PC-3 (cell line): ENCODE data around the gene FOXP4. TPM values are rescaled to one million over a fixed set of nuclear protein-coding genes. Genes with fewer than 3 reads are reported as not detected.

Source experiments
- ATAC-seq: fragments of 200-7000 bp; cut with Tn5 transposase; 2 replicates; pipeline ENCODE4 v1.9.1; 2020; ENCODE audit warnings: mild to moderate bottlenecking, moderate library complexity
- BruUV-seq: library from RNA; stranded (reverse); fragments of 400-500 nt; replicated peaks from 2 replicates; lab custom pipeline; 2021; lab: Mats Ljungman, UMichigan
- CTCF ChIA-PET: fragments of 300-600 bp; sonication (Branson Sonifier 250); formaldehyde crosslinking; loops from one replicate; lab custom pipeline; 2022; ENCODE audit warnings: antibody characterized with exemption; lab: Charles Lee
- POLR2A ChIA-PET: fragments of 300-600 bp; sonication (Branson Sonifier 250); formaldehyde crosslinking; loops from one replicate; lab custom pipeline; 2022; ENCODE audit warnings: antibody characterized with exemption; ENCODE audit not compliant: unreplicated experiment; lab: Charles Lee
- DNase-seq: peaks from one replicate; pipeline ENCODE4 v3.0.0-alpha.2; 2015
- H2AFZ ChIP-seq: fragments of 300-600 bp; sonication (generic); 2 replicates; pipeline ENCODE4 v1.6.0; 2016; ENCODE audit warnings: antibody characterized with exemption, low read length
- H3F3A ChIP-seq: fragments of 300-600 bp; sonication (generic); one replicate; pipeline ENCODE4 v1.6.0; 2017; ENCODE audit warnings: antibody characterized with exemption, low read length, control low read depth, mild to moderate bottlenecking; ENCODE audit not compliant: unreplicated experiment
- H3K27ac ChIP-seq: fragments of 300-600 bp; sonication (generic); 2 replicates; pipeline ENCODE4 v1.5.1; 2016; ENCODE audit warnings: mild to moderate bottlenecking, low read length
- H3K27me3 ChIP-seq: fragments of 300-600 bp; sonication (generic); 2 replicates; pipeline ENCODE4 v1.6.1; 2016; ENCODE audit warnings: low read length, mixed read lengths
- H3K36me3 ChIP-seq: fragments of 300-600 bp; sonication (generic); 2 replicates; pipeline ENCODE4 v1.6.1; 2016; ENCODE audit warnings: low read depth, mixed run types, low read length, mixed read lengths
- H3K4me1 ChIP-seq: fragments of 300-600 bp; sonication (generic); 2 replicates; pipeline ENCODE4 v1.5.1; 2016; ENCODE audit warnings: low read length; ENCODE audit not compliant: insufficient read depth
- H3K4me2 ChIP-seq: fragments of 300-600 bp; sonication (generic); 2 replicates; pipeline ENCODE4 v1.6.0; 2016; ENCODE audit warnings: low read length
- H3K4me3 ChIP-seq: fragments of 300-600 bp; sonication (generic); 2 replicates; pipeline ENCODE4 v1.5.1; 2016; ENCODE audit warnings: mild to moderate bottlenecking, low read length, mixed read lengths
- H3K79me2 ChIP-seq: fragments of 300-600 bp; sonication (generic); 2 replicates; pipeline ENCODE4 v1.6.1; 2017; ENCODE audit warnings: low read length, mixed read lengths
- H3K9ac ChIP-seq: fragments of 300-600 bp; sonication (generic); 2 replicates; pipeline ENCODE4 v1.6.0; 2016; ENCODE audit warnings: mild to moderate bottlenecking, low read length
- H3K9me2 ChIP-seq: fragments of 300-600 bp; sonication (generic); replicated peaks from 2 replicates; pipeline ENCODE4 v1.6.1; 2016; ENCODE audit warnings: mixed run types, low read length, mixed read lengths
- H3K9me3 ChIP-seq: fragments of 300-600 bp; sonication (generic); 2 replicates; pipeline ENCODE4 v1.6.1; 2016; ENCODE audit warnings: low read length, mixed read lengths
- H4K20me1 ChIP-seq: fragments of 300-600 bp; sonication (generic); 2 replicates; pipeline ENCODE4 v1.6.1; 2016; ENCODE audit warnings: low read length, mixed read lengths
- EZH2 ChIP-seq: fragments of 300-600 bp; sonication (generic); IDR thresholded peaks from one replicate; pipeline ENCODE4 v1.6.1; 2017; ENCODE audit warnings: antibody characterized with exemption, mild to moderate bottlenecking, low read length; ENCODE audit not compliant: unreplicated experiment
- EZH2phosphoT487 ChIP-seq: fragments of 300-600 bp; sonication (generic); IDR thresholded peaks from 2 replicates; pipeline ENCODE4 v1.6.1; 2018; ENCODE audit warnings: mild to moderate bottlenecking, antibody characterized with exemption, low read length, borderline replicate concordance
- intact Hi-C: fragments of 100-400 bp; cut with micrococcal nuclease; formaldehyde crosslinking; loops from 2 replicates; pipeline ENCODE4 v1.9.0; 2023
- total RNA-seq: library from RNA; depleted of rRNA; stranded (reverse); fragments of >200 nt; gene quantifications from 2 replicates; pipeline ENCODE4 v1.2.3, GENCODE V29; 2014
- TF ChIP-seq, protein P1 (sequence below): fragments of 300-600 bp; sonication (generic); conservative IDR thresholded peaks from 2 replicates; pipeline ENCODE4 v1.5.1; 2017; ENCODE audit warnings: antibody characterized with exemption, low read depth, mild to moderate bottlenecking, low read length

FOXP4 gene
- total RNA-seq, 1 experiment from 2014 or later, result 6.7 TPM

DNA sequence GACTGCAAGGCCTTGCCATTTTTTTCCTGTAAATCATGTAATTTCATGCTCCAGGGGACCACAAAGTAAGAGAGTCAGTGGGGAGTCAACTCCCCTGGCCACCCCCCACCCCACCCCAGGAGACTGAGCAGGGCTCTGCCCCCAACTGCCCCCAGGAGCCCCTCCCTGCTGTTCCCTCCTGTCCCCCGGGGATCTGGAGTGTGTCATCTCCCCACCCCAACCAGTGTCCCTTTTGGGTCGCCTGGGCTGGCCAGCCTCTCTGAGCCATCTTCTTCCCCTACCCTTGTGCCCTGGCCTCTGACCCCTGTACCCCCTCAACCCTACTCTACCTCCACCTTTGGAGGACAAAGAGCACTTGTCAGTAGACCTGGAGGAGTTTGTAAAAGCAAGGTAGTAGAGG lies 29.4 kb downstream of the FOXP4 start:
- no peaks in the 10 kb centered on the region for H3K9me3 ChIP-seq
- H3K4me2 ChIP-seq, result no peak overlapping the region
- H2AFZ ChIP-seq, result no peak overlapping the region
- no peaks in the 10 kb centered on the region for H3K27me3 ChIP-seq
- intact Hi-C loops, result no loop called here
- H3K4me3 ChIP-seq, result no peak overlapping the region
- no peak overlapping the region for H3K27ac ChIP-seq
- no peaks in the 10 kb centered on the region for H4K20me1 ChIP-seq
- ATAC-seq (no peak), DNase-seq (no peak)
- H3K36me3 ChIP-seq, result no peaks in the 10 kb centered on the region; the same call in 1 of the 2 replicates
- H3F3A ChIP-seq, result peaks cover 5% of the 10 kb centered on the region
- no peaks in the 10 kb centered on the region for H3K9me2 ChIP-seq
- H3K4me1 ChIP-seq, result peaks cover 29% of the 10 kb centered on the region
- H3K79me2 ChIP-seq, result no peaks in the 10 kb centered on the region
- ChIA-PET POLR2A (no interaction called here), CTCF (no interaction called here)
- TF ChIP-seq, protein P1, sequence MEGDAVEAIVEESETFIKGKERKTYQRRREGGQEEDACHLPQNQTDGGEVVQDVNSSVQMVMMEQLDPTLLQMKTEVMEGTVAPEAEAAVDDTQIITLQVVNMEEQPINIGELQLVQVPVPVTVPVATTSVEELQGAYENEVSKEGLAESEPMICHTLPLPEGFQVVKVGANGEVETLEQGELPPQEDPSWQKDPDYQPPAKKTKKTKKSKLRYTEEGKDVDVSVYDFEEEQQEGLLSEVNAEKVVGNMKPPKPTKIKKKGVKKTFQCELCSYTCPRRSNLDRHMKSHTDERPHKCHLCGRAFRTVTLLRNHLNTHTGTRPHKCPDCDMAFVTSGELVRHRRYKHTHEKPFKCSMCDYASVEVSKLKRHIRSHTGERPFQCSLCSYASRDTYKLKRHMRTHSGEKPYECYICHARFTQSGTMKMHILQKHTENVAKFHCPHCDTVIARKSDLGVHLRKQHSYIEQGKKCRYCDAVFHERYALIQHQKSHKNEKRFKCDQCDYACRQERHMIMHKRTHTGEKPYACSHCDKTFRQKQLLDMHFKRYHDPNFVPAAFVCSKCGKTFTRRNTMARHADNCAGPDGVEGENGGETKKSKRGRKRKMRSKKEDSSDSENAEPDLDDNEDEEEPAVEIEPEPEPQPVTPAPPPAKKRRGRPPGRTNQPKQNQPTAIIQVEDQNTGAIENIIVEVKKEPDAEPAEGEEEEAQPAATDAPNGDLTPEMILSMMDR, result no peak
- no peak for TF ChIP-seq EZH2
- TF ChIP-seq EZH2phosphoT487, result no peak
- no TSS peak for BruUV-seq
- no peak overlapping the region for H3K9ac ChIP-seq

DNA sequence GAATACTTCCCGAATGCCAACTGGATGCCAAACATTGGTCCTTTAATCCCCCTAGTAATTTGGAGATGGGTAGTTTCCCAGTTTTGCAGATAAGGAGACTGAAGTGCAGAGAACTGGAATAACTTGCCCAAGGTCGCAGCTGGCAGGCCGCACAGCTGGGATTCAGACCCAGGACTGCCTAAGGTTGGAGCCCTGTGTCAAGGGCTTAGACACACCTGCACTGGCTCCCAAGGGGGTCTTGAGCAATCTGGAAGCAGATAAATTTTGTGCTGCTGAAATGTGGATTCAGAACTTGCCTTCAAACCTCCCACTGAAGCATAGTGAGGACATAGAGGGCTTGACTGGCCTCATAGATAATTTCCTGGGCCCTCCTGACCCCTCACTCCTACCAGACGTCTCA lies 30.5 kb downstream of the FOXP4 start:
- Histone ChIP-seq H3K27me3 (no peaks in the 10 kb centered on the region), H2AFZ (no peak overlapping the region), H3K9ac (no peak overlapping the region), H3K4me3 (no peak overlapping the region), H3K4me2 (no peak overlapping the region), H3K4me1 (peaks cover 39% of the 10 kb centered on the region), H3K9me3 (no peaks in the 10 kb centered on the region), H4K20me1 (no peaks in the 10 kb centered on the region), H3K79me2 (no peaks in the 10 kb centered on the region), H3F3A (peaks cover 5% of the 10 kb centered on the region), H3K36me3 (no peaks in the 10 kb centered on the region; the same call in 1 of the 2 replicates), H3K27ac (no peak overlapping the region), H3K9me2 (no peaks in the 10 kb centered on the region)
- intact Hi-C loops, result no loop called here
- TF ChIP-seq, protein P1, result no peak
- BruUV-seq, result no TSS peak
- ChIA-PET POLR2A (no interaction called here), CTCF (no interaction called here)
- ATAC-seq, result no peak
- DNase-seq, result no peak

DNA sequence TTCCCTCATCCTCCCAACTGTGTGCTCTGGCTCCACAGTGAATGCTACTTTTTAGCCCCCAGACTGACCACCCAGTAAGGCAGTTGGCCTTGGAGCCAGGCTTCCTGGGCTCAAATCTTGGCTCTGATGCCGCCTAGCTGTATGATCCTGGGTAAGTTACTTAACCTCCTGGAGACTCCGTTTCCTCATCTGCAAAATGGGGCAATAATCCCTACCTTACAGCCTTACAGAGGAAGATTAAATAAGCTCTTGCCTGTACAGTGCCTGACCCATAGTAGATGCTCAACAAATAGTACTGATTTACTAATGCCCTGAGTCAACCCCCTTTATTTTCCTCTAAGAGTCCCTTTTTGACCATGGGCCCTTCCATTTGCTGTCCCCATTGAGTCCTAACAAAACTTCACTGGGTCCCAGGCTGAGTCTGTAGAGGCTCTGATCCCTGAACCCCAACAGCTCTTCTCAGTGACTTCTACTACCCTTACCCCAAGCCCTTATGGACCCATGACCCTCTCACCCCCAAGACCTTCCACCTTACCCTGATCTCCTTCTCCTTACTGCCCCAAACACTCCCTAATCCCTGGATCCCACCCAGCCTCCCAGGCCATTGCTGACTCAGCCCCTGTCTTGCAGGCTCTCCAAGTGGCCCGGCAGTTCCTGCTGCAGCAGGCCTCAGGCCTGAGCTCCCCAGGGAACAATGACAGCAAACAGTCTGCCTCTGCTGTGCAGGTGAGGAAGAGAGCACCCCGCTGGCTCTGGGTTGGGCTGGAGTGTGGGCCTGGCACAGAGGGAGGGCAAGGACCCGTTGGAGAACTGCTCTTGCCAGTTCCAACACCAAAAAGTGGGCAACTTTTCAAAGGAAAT lies 31.4 kb downstream of the FOXP4 start:
- H3K4me3 ChIP-seq, result peak overlapping the region; percentile 56; the same call in 1 of the 2 replicates
- no peaks in the 10 kb centered on the region for H3K27me3 ChIP-seq
- H3K4me1 ChIP-seq, result peaks cover 44% of the 10 kb centered on the region
- CTCF ChIA-PET, result interaction anchor here (0.5 to 0.7 kb wide), 3 partner anchors 18 to 111 kb away, joined by 3 to 10 read pairs (median 3); no protein-coding TSS in a partner anchor
- H3K27ac ChIP-seq, result peak overlapping the region; percentile 86
- TF ChIP-seq EZH2 (no peak), EZH2phosphoT487 (no peak)
- TF ChIP-seq, protein P1, result no peak
- POLR2A ChIA-PET, result no interaction called here
- H2AFZ ChIP-seq, result peak overlapping the region; percentile 79
- no TSS peak for BruUV-seq
- no peaks in the 10 kb centered on the region for H3K9me3 ChIP-seq
- H4K20me1 ChIP-seq, result no peaks in the 10 kb centered on the region
- peak overlapping the region; percentile 85 for H3K4me2 ChIP-seq
- no peaks in the 10 kb centered on the region; the same call in 1 of the 2 replicates for H3K36me3 ChIP-seq
- DNase-seq, result peak; percentile 89
- H3K79me2 ChIP-seq, result no peaks in the 10 kb centered on the region
- peak overlapping the region; percentile 40 for H3K9ac ChIP-seq
- H3K9me2 ChIP-seq, result no peaks in the 10 kb centered on the region
- peak; percentile 75 for ATAC-seq
- H3F3A ChIP-seq, result peaks cover 5% of the 10 kb centered on the region
- intact Hi-C loops, result no loop called here
